ENCODE results near the gene CDKAL1. TPM values are rescaled to one million over a fixed set of nuclear protein-coding genes. Genes with fewer than 3 reads are reported as not detected.

Gene CDKAL1
- total and polyA plus RNA-seq, 2 experiments from 2014 or later: 12.2 to 13.7 TPM

DNA sequence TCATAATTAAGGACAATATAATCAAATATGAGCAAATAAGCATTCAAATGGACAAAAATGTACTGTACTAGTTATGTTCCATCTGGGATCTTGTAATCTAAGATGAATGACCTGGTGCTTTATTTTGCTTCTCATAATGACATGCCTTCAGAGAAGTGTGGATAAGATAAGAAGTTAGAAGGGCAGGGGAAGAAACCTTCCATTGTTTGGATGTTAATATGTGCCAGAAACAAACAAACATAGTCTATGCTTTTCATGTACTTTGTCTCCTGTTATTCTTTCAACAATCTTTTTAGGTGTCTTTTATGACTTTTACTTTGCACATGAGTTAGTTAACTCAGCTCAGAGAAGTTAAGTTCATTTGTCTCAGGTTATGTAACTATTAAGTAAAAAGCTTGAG lies 547.8 kb downstream of the CDKAL1 start:
- Histone ChIP-seq H3K4me1 (ENCODE audit: low read depth) (peaks cover 19% of the 10 kb centered on the region), H3K27ac (no peak overlapping the region), H3K9me3 (ENCODE audit: low read depth) (no peaks in the 10 kb centered on the region), H3K4me3 (no peak overlapping the region), H3K36me3 (no peaks in the 10 kb centered on the region), H3K27me3 (no peaks in the 10 kb centered on the region)
- DNase-seq (ENCODE audit: low read depth in 1 of 2, low spot score in 1 of 2): no peak
- TF ChIP-seq, protein P1, sequence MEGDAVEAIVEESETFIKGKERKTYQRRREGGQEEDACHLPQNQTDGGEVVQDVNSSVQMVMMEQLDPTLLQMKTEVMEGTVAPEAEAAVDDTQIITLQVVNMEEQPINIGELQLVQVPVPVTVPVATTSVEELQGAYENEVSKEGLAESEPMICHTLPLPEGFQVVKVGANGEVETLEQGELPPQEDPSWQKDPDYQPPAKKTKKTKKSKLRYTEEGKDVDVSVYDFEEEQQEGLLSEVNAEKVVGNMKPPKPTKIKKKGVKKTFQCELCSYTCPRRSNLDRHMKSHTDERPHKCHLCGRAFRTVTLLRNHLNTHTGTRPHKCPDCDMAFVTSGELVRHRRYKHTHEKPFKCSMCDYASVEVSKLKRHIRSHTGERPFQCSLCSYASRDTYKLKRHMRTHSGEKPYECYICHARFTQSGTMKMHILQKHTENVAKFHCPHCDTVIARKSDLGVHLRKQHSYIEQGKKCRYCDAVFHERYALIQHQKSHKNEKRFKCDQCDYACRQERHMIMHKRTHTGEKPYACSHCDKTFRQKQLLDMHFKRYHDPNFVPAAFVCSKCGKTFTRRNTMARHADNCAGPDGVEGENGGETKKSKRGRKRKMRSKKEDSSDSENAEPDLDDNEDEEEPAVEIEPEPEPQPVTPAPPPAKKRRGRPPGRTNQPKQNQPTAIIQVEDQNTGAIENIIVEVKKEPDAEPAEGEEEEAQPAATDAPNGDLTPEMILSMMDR (IDR thresholded peaks at IDR 0.05; ENCODE audit: low read depth, low read length): no peak

DNA sequence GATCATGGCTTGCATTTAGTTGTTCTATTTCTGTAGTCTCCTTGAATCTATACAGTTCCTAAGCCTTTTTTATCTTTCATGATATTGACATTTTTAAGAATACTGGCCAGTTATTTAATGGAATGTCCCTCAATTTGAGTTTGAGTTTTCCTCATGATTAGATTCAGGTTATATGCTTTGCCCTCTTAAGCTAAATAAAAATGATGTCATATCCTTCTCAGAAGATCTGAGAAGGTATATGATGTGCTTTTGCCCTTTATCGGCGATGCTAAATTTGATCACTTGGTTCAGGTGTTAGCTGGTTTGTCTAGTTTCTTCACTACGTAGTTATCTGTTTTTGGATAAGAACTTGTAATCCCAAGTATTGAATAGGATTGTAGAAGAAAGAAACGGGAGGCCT lies 549.5 kb downstream of the CDKAL1 start:
- DNase-seq (ENCODE audit: low read depth in 1 of 2, low spot score in 1 of 2): no peak
- Histone ChIP-seq H3K4me3 (no peak overlapping the region), H3K27ac (no peak overlapping the region), H3K36me3 (no peaks in the 10 kb centered on the region), H3K27me3 (no peaks in the 10 kb centered on the region), H3K9me3 (ENCODE audit: low read depth) (no peaks in the 10 kb centered on the region), H3K4me1 (ENCODE audit: low read depth) (peaks cover 19% of the 10 kb centered on the region)
- TF ChIP-seq, protein P1 (IDR thresholded peaks at IDR 0.05; ENCODE audit: low read depth, low read length): no peak

DNA sequence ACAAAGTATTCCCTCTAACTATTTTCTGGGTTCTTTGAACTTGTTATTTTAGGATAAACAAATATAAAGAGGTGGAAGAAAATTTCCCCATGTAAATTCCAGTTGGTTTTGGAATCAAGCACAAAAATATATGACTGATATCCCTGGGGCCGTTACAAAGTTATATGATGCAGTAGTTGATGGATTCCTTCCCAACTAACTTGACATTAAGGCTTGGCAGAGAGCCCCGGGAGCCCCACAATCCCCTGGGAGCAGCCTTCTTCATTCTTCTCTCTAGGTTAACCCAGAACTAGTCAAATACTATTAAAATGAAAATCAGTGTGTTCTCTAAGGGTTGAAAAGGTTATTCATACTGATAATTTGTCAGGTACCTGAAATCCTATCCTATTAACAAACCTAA lies 550.4 kb downstream of the CDKAL1 start:
- Histone ChIP-seq H3K9me3 (ENCODE audit: low read depth) (no peaks in the 10 kb centered on the region), H3K36me3 (no peaks in the 10 kb centered on the region), H3K27me3 (no peaks in the 10 kb centered on the region), H3K27ac (no peak overlapping the region), H3K4me1 (ENCODE audit: low read depth) (peaks cover 15% of the 10 kb centered on the region), H3K4me3 (no peak overlapping the region)
- peak in 1 of 2 donors; percentile 20 for DNase-seq (ENCODE audit: low read depth in 1 of 2, low spot score in 1 of 2)
- TF ChIP-seq, protein P1 (IDR thresholded peaks at IDR 0.05; ENCODE audit: low read depth, low read length): no peak

DNA sequence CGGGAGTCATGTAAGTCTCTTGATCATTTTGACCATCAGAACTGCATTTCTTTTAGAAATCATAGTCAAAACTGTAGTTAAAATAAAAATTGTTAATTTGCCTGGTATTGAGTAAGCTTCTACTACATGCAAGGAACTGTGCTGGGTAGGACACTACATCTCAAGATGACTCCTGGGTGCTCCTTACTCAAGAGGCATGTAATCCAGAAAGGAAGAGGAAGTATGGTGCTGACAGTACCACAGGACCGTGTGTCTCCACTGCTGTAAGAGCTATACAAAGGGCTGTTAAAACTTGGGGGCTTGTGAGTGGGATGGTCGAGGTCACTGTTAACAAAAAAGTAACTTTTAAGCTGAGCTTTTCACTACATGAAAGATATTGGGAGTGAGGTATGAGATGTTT lies 551.0 kb downstream of the CDKAL1 start:
- TF ChIP-seq, protein P1 (IDR thresholded peaks at IDR 0.05; ENCODE audit: low read depth, low read length): no peak
- no peak for DNase-seq (ENCODE audit: low read depth in 1 of 2, low spot score in 1 of 2)
- Histone ChIP-seq H3K27me3 (no peaks in the 10 kb centered on the region), H3K9me3 (ENCODE audit: low read depth) (no peaks in the 10 kb centered on the region), H3K36me3 (no peaks in the 10 kb centered on the region), H3K4me3 (no peak overlapping the region), H3K4me1 (ENCODE audit: low read depth) (peaks cover 10% of the 10 kb centered on the region), H3K27ac (no peak overlapping the region)

DNA sequence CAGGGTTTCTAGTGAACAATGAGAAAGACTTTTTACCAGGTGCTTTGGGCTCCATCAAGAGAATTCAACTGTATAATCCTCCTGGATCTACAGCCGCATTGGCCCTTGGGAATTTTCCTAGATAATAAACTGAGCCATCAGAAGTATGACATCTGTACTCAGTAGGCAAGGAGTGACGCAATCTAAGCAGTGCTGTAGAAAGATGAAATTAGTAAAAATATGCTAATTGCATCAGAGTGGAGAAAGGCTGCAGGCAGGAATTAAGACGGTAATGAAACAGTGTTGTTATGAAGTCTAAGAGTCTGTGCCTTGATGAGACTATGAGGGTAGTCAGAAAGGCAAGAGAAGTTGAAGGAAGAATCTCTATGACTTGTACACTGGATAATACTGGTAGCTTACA lies 551.4 kb downstream of the CDKAL1 start:
- TF ChIP-seq, protein P1 (IDR thresholded peaks at IDR 0.05; ENCODE audit: low read depth, low read length): no peak
- no peaks in the 10 kb centered on the region for H3K9me3 ChIP-seq (ENCODE audit: low read depth)

DNA sequence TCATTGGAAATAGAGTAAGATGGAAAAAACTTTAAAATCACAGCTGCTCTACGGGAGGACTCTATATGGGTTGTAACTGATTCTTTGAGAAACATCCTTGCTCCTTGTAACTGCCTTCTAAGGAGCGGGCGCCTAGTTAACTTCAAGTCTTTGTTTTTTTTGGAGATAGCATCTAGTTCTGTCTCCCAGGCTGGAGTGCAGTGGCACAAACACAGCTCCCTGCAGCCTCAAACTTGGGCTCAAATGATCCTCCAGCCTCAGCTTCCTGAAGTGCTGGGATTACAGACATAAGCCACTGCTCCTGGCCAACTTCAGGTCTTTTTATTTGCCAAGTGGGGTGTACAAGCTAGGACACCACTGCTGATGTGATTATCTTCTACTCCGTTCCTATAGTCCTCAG lies 552.9 kb downstream of the CDKAL1 start:
- Histone ChIP-seq H3K36me3 (no peaks in the 10 kb centered on the region), H3K4me1 (ENCODE audit: low read depth) (peaks cover 3% of the 10 kb centered on the region), H3K9me3 (ENCODE audit: low read depth) (no peaks in the 10 kb centered on the region), H3K27me3 (no peaks in the 10 kb centered on the region), H3K27ac (no peak overlapping the region), H3K4me3 (no peak overlapping the region)
- TF ChIP-seq, protein P1 (IDR thresholded peaks at IDR 0.05; ENCODE audit: low read depth, low read length): no peak
- DNase-seq (ENCODE audit: low read depth in 1 of 2, low spot score in 1 of 2): no peak

More for the DNA sequence above, 551.4 kb downstream of the CDKAL1 start:
- Histone ChIP-seq H3K4me1 (ENCODE audit: low read depth) (peaks cover 7% of the 10 kb centered on the region), H3K27ac (no peak overlapping the region), H3K4me3 (no peak overlapping the region), H3K36me3 (no peaks in the 10 kb centered on the region), H3K27me3 (no peaks in the 10 kb centered on the region)
- no peak for DNase-seq (ENCODE audit: low read depth in 1 of 2, low spot score in 1 of 2)

All from cardiac muscle cell (in vitro differentiated cells and primary cell).